ENCODE results near the gene SERP2.

GRCh38 chr13:44354331-44354730 is 19.3 kb upstream of the SERP2 start:
- TF ChIP-seq CTCF (IDR thresholded peaks at IDR 0.05) (no peak), POLR2A (IDR thresholded peaks at IDR 0.05) (no peak), POLR2AphosphoS5 (IDR thresholded peaks at IDR 0.05) (no peak)

Data from prostate gland (tissue), 2 donors.